Skin epidermis (tissue), 12 donors: ENCODE measurements around the gene AP1M2.
"Not testable (repeated sequence)": the region's sequence is repeated elsewhere in the genome, so short reads cannot be mapped to it uniquely, and the experiment has no call there.

ENCODE experiments used
- H3K27ac ChIP-seq, 21 experiments: fragments of 200-600 bp; sonication (generic) in 11 of 21; one replicate each; pipeline ENCODE4 v1.5.0; 2020; ENCODE audit warnings: mild to moderate bottlenecking in 3 of 21, inconsistent platforms in 2 of 21, moderate library complexity in 2 of 21
- H3K4me3 ChIP-seq, 7 experiments: fragments of 200-600 bp; sonication (generic) in 2 of 7; one replicate each; pipeline ENCODE4 v1.5.0; 2020; ENCODE audit warnings: inconsistent platforms in 2 of 7, mild to moderate bottlenecking in 2 of 7, moderate library complexity in 1 of 7

AP1M2 gene

GRCh38 chr19:10603084-10603872 is 16.2 kb upstream of the AP1M2 start:
- H3K4me3 ChIP-seq = peak overlapping the region; percentile 78 to 95 (median 85)
- peak overlapping the region; percentile 67 to 97 (median 90) for H3K27ac ChIP-seq

GRCh38 chr19:10602330-10603083 is 15.4 kb upstream of the AP1M2 start:
- H3K27ac ChIP-seq = peak overlapping the region; percentile 67 to 97 (median 90)
- peak overlapping the region; percentile 78 to 95 (median 85) for H3K4me3 ChIP-seq

GRCh38 chr19:10601999-10602329 is 14.9 kb upstream of the AP1M2 start:
- Histone ChIP-seq H3K27ac (no peak overlapping the region), H3K4me3 (peak overlapping the region in 3 of 7 experiments; percentile 84 to 95 (median 85))

GRCh38 chr19:10600149-10600548 is 13.0 kb upstream of the AP1M2 start:
- Histone ChIP-seq H3K4me3 (no peak overlapping the region), H3K27ac (no peak overlapping the region)

- Histone ChIP-seq H3K4me3 (no peak overlapping the region), H3K27ac (peak overlapping the region in 12 of 21 experiments; percentile 3 to 74 (median 42))
Observed at GRCh38 chr19:10593820-10594637, 6.9 kb upstream of the AP1M2 start.

GRCh38 chr19:10593148-10593547 is 6.0 kb upstream of the AP1M2 start:
- peak overlapping the region in 6 of 21 experiments; percentile 8 to 62 (median 56) for H3K27ac ChIP-seq
- H3K4me3 ChIP-seq = no peak overlapping the region

- Histone ChIP-seq H3K27ac (no peak overlapping the region), H3K4me3 (no peak overlapping the region)
Observed at GRCh38 chr19:10587839-10588150, 683 bp upstream of the AP1M2 start.

- H3K27ac ChIP-seq = peak overlapping the region in 8 of 21 experiments; percentile 13 to 85 (median 63)
- H3K4me3 ChIP-seq = peak overlapping the region; percentile 32 to 58 (median 47)
Observed at GRCh38 chr19:10586396-10586795, 716 bp downstream of the AP1M2 start.

GRCh38 chr19:10583036-10583776 is 3.9 kb downstream of the AP1M2 start:
- Histone ChIP-seq H3K27ac (no peak overlapping the region), H3K4me3 (no peak overlapping the region)

- no peak overlapping the region for H3K27ac ChIP-seq
- H3K4me3 ChIP-seq = no peak overlapping the region
Observed at GRCh38 chr19:10582091-10582490, 5.0 kb downstream of the AP1M2 start.

GRCh38 chr19:10580979-10581631 is 6.0 kb downstream of the AP1M2 start:
- Histone ChIP-seq H3K4me3 (no peak overlapping the region), H3K27ac (no peak overlapping the region)

- Histone ChIP-seq H3K27ac (no peak overlapping the region), H3K4me3 (no peak overlapping the region)
Observed at GRCh38 chr19:10577951-10578350, 9.2 kb downstream of the AP1M2 start.

GRCh38 chr19:10575011-10575716 is 11.9 kb downstream of the AP1M2 start:
- no peak overlapping the region for H3K4me3 ChIP-seq
- no peak overlapping the region for H3K27ac ChIP-seq

- no peak overlapping the region for H3K4me3 ChIP-seq
- no peak overlapping the region for H3K27ac ChIP-seq
Observed at GRCh38 chr19:10574462-10574861, 12.7 kb downstream of the AP1M2 start.

GRCh38 chr19:10573793-10574192 is 13.3 kb downstream of the AP1M2 start:
- H3K4me3 ChIP-seq, H3K27ac ChIP-seq: not testable (repeated sequence)

GRCh38 chr19:10568826-10569651 is 18.1 kb downstream of the AP1M2 start, which contains the start of gene CDKN2D:
TSS of gene CDKN2D (minus strand) at chr19:10568979. CDS start at chr19:10568653, 326 bp downstream.
- peak within 1 kb of the TSS; percentile 14 to 95 (median 84) for H3K27ac ChIP-seq
- H3K4me3 ChIP-seq = peak within 1 kb of the TSS; percentile 54 to 93 (median 63)

- Histone ChIP-seq H3K27ac (peak overlapping the region; percentile 14 to 95 (median 84)), H3K4me3 (peak overlapping the region; percentile 54 to 93 (median 63))
Observed at GRCh38 chr19:10568062-10568825, 18.9 kb downstream of the AP1M2 start.
